Subcutaneous adipose tissue (tissue), 4 donors: Measurements from ENCODE around the gene PKHD1. TPM values are rescaled to one million over a fixed set of nuclear protein-coding genes. Genes with fewer than 3 reads are reported as not detected.

Experiments used
- CTCF ChIP-seq: fragments of 450-650 bp; IDR thresholded peaks from one replicate; pipeline ENCODE4 v1.5.1; 2016; ENCODE audit warnings: low read depth, mild to moderate bottlenecking, control low read depth, antibody characterized with exemption, moderate library complexity
- total RNA-seq, 4 donors: library from RNA; depleted of rRNA; stranded (reverse); fragments of >200 nt; gene quantifications; one replicate each; pipeline ENCODE4 v1.1.0, GENCODE V29; 2016

The PKHD1 gene
- total RNA-seq, 4 donors from 2014 or later: under 0.01 to 1.1 (median 0.35) TPM

GRCh38 chr6:52104979-52105378 lies 17.6 kb upstream of the PKHD1 start:
- TF ChIP-seq CTCF: no peak

DNA sequence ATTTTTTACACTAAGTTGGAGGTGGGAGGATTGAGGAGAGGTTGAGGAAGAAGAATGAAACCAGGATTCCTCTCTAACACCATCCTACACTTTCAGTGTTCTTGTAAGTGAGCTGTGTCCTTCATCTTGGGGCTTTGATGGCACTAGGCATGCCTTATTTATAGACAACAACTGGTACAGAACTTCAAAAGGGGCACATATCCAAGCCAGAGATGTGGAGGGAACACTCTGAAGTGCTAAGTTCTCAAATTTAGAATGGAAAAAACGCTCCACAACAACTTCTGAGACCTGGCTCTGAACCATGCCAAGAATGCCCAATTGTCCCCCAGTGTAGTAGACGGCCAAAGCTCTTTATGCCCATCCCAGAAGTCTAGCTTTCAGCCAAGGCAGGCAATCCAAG lies 16.2 kb upstream of the PKHD1 start:
- TF ChIP-seq CTCF: no peak

DNA sequence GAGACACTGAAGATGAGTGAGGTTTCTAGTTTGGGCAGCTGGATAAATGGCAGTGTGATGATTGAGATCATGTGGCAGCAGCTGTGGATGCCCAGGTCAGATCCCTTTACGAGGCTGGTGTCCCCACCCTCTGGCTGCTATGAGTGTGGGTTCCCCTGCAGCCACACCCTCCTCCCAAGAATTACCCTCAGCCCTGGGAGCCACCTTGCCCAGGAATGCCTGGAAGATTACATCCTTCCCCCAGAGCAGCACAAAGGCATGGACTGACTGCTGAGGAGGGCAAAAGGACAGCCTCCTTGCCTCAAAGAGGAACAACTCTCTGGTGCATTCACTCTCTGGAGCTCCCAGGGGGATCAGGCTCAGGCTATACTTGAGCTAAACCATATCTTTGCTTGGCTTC lies 15.0 kb upstream of the PKHD1 start:
- TF ChIP-seq CTCF: no peak

DNA sequence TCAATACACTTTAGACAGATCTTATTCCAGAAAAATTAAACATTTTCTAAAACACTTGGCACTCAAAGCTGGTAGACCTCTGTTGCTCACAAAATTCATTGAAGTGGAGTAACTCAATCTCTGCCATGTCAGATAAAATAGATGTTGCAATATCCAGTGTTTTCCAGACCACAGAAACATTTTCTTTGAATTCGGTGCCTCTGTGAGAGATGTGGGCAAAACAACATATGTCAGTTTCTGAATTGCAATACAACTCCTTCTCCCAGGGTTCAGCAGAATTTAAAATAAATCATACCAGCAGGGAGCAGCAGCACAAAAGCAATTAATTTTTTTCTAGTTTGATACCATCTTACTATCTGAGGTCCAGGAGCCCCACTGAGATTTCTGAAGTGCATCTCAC lies 11.3 kb upstream of the PKHD1 start:
- TF ChIP-seq CTCF: no peak

DNA sequence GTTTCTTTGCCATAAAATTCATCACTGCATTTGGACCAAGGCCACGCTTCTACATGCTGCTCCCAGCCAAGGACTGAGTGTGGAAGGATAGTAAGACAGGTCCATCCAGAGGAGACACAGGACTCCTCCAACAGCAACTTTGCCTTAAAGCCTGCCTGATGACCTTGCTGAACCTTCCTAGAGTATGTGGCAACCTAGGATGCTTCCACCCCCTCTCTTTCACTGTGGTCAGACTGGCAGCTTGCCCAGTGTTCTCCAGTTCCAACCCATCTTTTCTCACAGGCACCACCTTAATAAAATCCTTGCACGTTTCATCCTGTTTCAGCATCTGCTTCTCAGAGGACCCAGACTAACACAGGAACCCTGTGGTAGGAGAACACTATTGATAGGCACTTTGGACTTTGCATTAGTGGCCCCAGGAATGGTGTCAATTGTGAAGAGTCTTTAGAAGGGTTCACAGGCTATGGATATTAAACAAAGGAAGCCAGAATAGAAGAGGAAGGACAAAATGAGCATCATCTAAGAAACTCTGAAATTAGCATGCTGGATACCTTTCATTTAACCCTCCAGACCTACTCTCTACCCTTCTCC lies 2.4 kb upstream of the PKHD1 start:
- no peak for TF ChIP-seq CTCF

DNA sequence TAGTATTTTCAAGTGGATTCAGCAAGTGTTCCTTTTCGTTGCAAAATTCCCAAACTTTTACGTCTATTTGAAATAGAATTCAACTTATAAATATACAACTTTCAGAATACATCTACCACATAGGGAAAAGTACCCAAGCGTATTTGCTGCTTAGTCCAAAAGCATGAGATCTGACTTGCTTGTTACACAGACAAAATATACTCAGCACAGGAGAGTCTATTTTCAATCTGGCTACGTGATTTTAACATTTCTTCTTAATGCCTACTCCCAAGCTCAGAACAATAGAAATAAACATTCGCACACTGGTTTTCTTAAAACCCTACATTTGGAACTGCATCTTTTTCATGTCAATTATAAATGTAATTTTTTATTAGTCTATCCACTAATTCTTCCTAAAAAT lies 672 bp downstream of the PKHD1 start:
- no peak for TF ChIP-seq CTCF

DNA sequence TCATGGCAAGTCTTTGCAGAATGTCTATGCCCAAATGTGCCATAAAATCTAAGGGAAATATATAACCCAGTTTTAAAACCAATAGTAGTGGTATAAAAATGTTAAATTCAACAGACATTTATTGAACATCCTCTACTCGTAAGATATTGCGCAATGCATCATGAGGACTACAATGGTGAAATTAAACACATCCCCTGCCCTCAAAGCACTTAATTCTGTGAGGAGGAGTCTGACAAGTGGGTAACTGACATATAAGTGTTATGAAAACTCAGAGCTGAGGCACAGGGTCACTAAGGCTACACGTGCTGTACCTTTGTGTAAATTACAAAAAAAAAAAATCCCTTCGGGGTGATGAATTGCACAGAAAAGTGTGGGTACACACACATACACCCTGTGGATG lies 6.2 kb downstream of the PKHD1 start:
- no peak for TF ChIP-seq CTCF
